Kidney glomerular epithelial cell (primary cell): Measurements from ENCODE around the gene MRFAP1L1.
"Not testable (repeated sequence)": the region's sequence is repeated elsewhere in the genome, so short reads cannot be mapped to it uniquely, and the experiment has no call there.

Experiments
- DNase-seq: peaks from one replicate; lab custom pipeline; 2025; lab: John Stamatoyannopoulos, UW

Gene MRFAP1L1

DNA sequence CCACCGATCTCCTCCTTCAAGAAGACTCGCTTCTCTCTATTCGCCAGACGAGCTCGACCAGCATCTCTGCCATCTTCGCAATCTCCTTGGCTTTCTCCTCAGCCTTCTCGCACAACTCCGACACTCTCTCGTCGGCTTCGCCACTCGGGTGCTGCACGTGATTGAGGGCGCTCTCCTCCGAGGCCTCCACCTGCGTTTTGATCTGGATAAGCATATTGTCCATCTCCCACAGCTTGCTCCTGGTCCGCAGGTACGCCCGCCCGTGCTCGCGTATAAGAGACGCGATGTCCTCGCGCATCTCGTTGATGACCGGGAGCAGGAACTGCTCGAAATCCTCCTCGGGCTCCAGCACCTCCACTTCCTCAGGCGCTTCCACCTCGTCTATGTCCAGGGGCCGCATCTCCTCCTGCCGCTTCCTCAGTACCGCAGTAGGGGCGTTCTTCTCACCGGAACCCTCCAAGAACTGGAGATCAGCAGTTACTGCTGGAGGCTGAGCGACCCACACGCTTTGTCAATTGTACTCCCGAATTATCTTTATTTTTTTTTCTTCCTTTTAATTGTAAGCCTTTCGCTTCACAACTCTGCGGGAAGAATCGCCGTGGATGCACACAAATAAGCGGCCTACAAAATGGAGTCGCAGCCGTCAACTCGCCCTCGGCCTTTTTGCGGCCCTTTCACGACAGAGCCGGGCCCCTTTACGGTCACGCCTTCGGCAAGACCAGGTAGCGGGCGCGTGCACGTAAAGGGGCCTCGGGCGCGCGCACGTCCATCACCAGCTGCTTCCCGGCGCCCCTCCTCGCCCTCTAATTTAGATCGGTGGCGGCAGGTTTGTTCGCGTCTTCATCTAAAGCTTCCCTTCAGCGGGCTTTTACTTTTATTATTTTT, at the start of gene MRFAP1L1:
MRFAP1L1 (minus strand) TSS at position 636 of the 885 bp plus-strand sequence; CDS start at position 400, 236 bp downstream.
- DNase-seq = peak; percentile 92

DNA sequence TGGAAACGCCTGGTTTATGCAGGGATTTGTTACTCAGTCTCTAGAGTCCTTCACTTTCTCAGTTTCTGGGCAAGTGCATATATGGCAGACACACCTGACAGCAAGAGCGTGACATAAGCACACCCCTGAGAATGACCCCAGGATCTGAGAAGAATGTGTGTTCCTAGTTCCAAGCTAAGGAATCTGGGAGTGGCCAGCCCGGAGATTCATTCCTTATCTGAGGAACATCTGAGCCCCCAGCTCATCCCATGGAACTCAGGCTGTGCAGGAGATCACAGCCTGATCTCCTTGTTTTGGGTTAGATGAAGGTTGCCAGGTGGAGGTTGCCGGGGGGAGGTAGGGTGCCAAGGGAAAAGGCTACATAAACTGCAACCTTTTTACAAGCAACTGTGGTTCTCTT, 49.1 kb upstream of the MRFAP1L1 start:
- no peak for DNase-seq

DNA sequence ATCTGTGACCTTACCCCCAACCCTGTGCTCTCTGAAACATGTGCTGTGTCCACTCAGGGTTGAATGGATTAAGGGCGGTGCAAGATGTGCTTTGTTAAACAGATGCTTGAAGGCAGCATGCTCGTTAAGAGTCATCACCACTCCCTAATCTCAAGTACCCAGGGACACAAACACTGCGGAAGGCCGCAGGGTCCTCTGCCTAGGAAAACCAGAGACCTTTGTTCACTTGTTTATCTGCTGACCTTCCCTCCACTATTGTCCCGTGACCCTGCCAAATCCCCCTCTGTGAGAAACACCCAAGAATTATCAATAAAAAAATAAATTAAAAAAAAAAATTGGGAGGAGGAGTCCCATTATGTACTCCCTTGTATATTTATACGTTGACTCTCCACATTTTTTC, 46.7 kb upstream of the MRFAP1L1 start:
- not testable (repeated sequence) for DNase-seq

DNA sequence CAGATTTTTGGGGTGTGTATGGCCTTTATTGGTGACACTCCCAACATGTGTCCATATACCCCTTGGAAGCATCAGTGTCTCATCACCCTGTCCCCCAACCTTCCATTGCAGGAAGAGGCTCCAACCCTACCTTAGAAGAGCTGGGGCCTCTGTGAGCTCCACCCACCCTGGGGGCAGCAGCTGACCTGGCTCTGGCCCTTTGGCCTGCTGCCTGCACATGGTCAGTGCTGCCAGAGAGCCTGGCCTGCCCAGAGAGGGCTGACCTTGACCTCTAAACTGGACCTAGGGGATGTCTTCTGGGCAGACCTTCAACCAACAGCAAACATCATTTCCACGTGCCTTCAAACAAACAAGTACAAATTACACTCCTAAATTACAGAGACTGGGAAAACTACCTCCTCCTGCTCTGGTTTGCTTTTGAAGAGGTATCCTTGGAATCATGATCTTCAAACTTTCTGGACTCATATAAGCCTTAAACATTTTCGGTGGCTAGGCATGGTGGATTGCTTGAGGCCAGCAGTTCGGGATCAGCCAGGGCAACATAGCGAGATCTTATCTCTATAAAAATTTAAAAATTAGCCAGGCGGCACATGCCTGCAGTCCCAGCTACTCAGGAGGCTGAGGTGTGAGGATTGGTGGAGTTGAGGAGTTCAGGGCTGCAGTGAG, 45.6 kb upstream of the MRFAP1L1 start:
- no peak for DNase-seq

DNA sequence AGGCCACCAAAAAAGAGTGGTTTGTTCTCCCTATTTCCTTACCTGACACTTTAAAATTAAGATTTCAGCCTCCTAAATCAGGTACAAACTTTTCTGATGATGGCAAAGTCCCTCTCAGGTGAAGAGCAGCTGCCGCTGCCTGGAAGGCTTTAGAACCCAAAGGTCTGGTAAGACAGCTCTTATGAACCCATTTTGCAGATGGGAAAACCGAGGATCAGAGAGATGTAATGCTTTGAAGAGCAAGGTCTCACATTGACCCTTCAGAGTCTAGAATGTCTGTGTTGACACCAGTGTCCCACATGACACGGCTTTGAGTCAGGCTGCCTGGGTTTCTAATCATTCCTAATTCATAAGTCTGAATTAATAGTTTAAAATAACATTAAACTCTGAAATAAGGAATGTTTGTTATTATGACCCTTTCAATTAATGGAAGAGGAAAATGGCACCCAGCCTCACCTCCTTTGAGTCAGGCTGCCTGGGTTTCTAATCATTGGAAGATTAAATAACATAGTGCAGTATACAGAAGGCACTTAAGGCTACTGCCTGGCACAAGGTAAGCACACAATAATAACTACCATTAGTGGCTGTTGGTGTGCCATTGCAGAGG, 44.9 kb upstream of the MRFAP1L1 start:
- no peak for DNase-seq

- DNase-seq = no peak
Measured at GRCh38 chr4:6753891-6754290, 44.2 kb upstream of the MRFAP1L1 start.

GRCh38 chr4:6753103-6753560, 43.5 kb upstream of the MRFAP1L1 start:
- no peak for DNase-seq

DNA sequence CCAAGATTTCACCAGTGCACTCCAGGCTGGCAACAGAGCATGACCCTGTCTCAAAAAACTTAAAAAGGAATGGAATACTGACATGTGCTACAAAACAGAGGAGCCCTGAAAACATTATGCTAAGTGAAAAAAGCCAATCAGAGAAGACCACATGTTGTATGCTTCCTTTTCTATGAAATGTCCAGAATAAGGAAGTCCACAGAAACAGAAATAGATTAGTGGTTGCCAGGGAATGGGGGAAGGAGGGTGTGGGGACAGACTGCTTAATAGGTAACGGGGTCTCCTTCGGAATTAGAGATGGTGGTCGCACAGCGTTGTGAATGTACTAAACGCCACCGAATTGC, 42.8 kb upstream of the MRFAP1L1 start:
- no peak for DNase-seq

DNA sequence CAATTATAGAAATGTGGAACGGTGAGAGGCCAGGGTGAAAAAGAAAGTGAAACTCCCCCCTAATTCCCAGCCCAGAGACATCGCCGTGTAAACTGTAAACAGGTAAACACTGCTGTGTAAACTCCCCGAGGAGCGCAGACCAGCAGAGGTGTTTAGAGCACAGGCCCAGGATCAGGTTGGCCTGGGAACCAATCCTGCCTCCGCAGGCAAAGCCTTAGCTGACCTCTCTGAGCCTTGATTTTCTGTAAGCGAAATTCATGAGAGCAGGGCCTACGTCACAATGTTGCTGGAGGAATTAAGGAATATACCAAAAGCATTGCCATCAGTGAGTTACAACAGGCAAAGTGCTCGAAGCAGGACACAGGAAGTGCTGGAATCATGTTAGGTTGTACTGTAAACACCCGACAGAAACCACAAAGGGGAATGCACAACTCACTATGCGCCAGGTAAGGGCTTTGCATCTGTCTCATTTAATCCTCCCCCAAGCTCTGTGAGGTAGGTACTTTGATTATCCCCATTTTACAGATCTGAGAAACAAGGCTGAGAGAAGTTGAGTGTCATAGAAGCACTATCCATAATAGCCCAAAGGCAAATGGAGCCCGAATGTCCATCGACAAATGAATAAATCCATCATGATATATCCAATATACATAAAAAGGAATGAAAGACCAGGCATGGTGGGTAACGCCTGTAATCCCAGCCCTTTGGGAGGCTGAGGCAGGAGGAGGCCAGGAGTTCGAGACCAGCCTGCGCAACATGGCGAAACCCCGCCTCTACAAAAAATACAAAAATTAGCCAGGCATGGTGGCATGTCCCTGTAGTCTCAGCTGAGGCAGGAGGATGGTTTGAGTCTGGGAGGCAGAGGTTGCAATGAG, 42.2 kb upstream of the MRFAP1L1 start:
- no peak for DNase-seq

GRCh38 chr4:6750286-6751221, 40.9 kb upstream of the MRFAP1L1 start:
- no peak for DNase-seq

DNA sequence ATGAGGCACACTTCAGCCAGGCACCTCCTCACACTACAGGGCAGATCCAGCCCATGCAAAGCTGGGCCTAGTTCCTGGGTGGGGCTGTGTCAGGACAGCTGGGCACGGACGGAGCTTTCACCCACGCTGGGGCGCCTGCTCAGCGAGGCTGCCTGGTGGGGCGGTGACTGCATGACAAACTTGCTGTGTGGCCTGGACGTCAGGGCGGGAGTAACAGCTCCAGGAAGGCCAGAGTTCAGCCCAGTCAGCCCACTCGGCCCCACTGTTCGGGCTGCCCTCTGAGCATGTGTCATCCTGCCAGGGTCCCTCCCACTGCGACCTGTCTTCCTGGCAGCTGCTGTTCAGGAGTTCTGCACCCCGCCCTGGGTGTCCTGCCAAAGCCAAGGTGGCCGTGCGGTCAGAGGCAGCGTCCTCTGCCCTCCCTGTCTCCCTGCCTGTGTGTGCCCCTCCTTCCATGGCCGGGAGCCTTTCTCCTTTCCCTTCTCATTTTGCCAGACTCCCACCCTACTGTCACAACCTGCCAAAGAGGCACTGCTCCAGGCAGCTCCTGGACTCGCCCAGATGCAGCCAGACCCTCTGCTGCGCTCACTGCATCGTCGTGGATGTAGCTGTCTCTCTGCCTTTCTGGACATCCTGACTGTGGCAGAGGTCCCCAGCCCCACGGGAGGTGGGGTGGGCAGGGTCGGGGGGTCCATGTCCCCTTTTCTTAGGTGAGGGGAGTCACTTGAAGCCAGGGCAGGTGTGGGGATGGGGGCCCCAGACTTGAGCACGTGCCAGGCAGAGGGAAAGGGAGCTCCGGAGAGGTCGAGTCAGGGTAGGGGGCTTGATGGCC, 39.9 kb upstream of the MRFAP1L1 start:
- DNase-seq = peak; percentile 26

DNA sequence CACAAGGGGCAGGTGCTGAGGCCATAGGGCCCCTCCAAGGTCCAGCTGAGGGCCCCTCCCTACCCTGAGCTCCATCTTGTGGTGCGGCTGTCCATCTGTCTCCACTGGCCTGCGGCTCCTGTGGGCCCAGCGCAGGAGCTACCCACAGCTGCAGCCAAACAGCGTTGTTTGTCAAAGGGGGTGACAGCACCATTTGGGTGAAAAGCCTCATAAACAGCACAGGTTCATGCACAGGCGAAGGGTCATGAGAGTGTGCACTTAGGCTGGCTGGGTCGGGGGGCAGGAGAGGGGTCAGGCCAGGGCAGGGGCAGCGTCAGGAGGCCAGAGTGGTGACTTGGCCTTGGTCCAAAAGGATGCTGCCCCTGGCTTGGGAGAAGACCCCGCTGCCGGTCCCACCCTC, 38.6 kb upstream of the MRFAP1L1 start:
- DNase-seq = no peak

- DNase-seq = no peak
Measured at GRCh38 chr4:6747294-6748051, 37.8 kb upstream of the MRFAP1L1 start.

GRCh38 chr4:6746721-6747293, 37.1 kb upstream of the MRFAP1L1 start:
- DNase-seq = peak; percentile 74

GRCh38 chr4:6742989-6743388, 33.3 kb upstream of the MRFAP1L1 start:
- DNase-seq = no peak

DNA sequence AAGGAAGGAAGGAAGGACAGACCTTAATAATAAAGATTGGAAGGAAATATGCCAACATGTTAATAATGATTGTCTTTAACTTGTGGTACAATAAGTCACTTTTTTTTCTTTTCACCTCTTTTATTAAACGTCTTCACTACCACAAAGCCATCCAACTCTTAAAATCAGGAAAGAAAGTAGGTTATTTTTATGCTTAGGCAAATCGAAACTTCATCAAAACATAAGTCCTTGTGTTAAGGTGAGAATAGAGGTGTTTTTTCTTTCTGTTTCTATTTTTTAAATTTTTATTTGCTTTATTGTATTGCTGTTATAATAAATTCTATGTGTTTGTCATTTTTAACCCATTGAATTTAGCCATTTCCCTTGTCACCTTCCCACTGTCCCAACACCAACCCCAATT, 32.8 kb upstream of the MRFAP1L1 start:
- no peak for DNase-seq

DNA sequence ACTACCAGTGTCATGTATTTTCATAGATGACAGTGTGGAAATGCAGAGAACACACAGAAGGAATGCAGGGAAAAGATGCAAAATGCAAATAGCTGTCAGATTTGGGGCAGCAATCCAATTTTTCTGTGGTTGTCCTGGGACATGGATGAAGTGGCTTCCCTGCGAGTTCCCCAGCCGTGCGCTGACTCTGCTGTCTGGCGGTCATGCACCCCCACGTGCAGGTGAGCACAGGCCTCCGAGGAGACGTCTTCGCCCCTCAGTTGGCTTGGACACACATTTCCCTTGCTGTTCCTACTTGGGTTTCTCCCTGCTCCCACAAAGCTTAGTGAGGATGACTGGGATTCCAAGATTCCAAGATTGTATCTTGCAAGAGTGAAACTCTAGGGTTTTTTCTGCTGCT, 30.7 kb upstream of the MRFAP1L1 start:
- no peak for DNase-seq

GRCh38 chr4:6739920-6740319, 30.3 kb upstream of the MRFAP1L1 start:
- DNase-seq = no peak
